ENCODE results near the gene MFRP. TPM values are rescaled to one million over a fixed set of nuclear protein-coding genes. Genes with fewer than 3 reads are reported as not detected.

MFRP gene
- total and polyA plus RNA-seq, 11 donors = 0.04 TPM; not detected in 10

- peak in 2 of 4 donors; percentile 6 to 11 for ATAC-seq
- Histone ChIP-seq H3K27ac (peak overlapping the region; percentile 81 to 100 (median 94)), H3K9me3 (no peaks in the 10 kb centered on the region), H3K4me3 (peak overlapping the region in 7 of 12 donors; percentile 39 to 80 (median 64)), H3K4me1 (peaks cover 0 to 81% (median 54%) of the 10 kb centered on the region in 12 donors), H3K27me3 (peaks cover 0 to 34% (median 0%) of the 10 kb centered on the region in 9 donors), H3K36me3 (peaks cover 0 to 2% (median 0%) of the 10 kb centered on the region in 9 donors)
- TF ChIP-seq CTCF (IDR thresholded peaks at IDR 0.05) = no peak
- TF ChIP-seq POLR2A (IDR thresholded peaks at IDR 0.05) = no peak
- peak in 2 of 5 donors; percentile 25 to 40 for DNase-seq
- 32 to 46% (median 40%) methylated on average over 6 of the region's 6 CpGs for WGBS, 4 donors
- intact Hi-C loops (cut with DNase I) = no loop called here
Measured at GRCh38 chr11:119365071-119365591, 18.6 kb upstream of the MFRP start.

GRCh38 chr11:119363851-119364590 is 17.5 kb upstream of the MFRP start:
- peaks cover 0 to 34% (median 0%) of the 10 kb centered on the region in 9 donors for H3K27me3 ChIP-seq
- peaks cover 0 to 13% (median 7%) of the 10 kb centered on the region in 9 donors for H3K36me3 ChIP-seq
- ATAC-seq (peak in 3 of 4 donors; percentile 25 to 63 (median 53)), DNase-seq (peak; percentile 67 to 84 (median 78))
- H3K4me3 ChIP-seq = peak overlapping the region; percentile 16 to 80 (median 60)
- peak overlapping the region; percentile 81 to 100 (median 94) for H3K27ac ChIP-seq
- no peak for TF ChIP-seq CTCF (IDR thresholded peaks at IDR 0.05)
- peak; percentile 92 to 93 for TF ChIP-seq POLR2A (IDR thresholded peaks at IDR 0.05)
- H3K4me1 ChIP-seq = peaks cover 0 to 80% (median 56%) of the 10 kb centered on the region in 12 donors
- H3K9me3 ChIP-seq = no peaks in the 10 kb centered on the region
- 2 to 8% (median 4%) methylated on average over 12 to 88 of the region's 88 CpGs for WGBS, 4 donors
- intact Hi-C loops (cut with DNase I) = no loop called here

- Histone ChIP-seq H3K27me3 (peaks cover 0 to 34% (median 0%) of the 10 kb centered on the region in 9 donors), H3K4me1 (peaks cover 0 to 75% (median 49%) of the 10 kb centered on the region in 12 donors), H3K4me3 (peak overlapping the region; percentile 16 to 80 (median 60)), H3K9me3 (no peaks in the 10 kb centered on the region), H3K36me3 (peaks cover 0 to 20% (median 14%) of the 10 kb centered on the region in 9 donors), H3K27ac (peak overlapping the region; percentile 81 to 100 (median 94))
- intact Hi-C loops (cut with DNase I) = no loop called here
- 27 to 42% (median 32%) methylated on average over 31 to 44 of the region's 44 CpGs for WGBS, 4 donors
- DNase-seq (peak in 2 of 5 donors; percentile 64 to 70), ATAC-seq (peak in 3 of 4 donors; percentile 18 to 40 (median 25))
- no peak for TF ChIP-seq CTCF (IDR thresholded peaks at IDR 0.05)
- no peak for TF ChIP-seq POLR2A (IDR thresholded peaks at IDR 0.05)
Measured at GRCh38 chr11:119363081-119363850, 16.8 kb upstream of the MFRP start.
